Left forelimb (tissue), 1 donor: Measurements from ENCODE around the gene ARHGAP22.

Experiments
- DNase-seq: peaks from one replicate; pipeline ENCODE4 v3.0.0-alpha.2; 2018; ENCODE audit warnings: low spot score

The ARHGAP22 gene

DNA sequence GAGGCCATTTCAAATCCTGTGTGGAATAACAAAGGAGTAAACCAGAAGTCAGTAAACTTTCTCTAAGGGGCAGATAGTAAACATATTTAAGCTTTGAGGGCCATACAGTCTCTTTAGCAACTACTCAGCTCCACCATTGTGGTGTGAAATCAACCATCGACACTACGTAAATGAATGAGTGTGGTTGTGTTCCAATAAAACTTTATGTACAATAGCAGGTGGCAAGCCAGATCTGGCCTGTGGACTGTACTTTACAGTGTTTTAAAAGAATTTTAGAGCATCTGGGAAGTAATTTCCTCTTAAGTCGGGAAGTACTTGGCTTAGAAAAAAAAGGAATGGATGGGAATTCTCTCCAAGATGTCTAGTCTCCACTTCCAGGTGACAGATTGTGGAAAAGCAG is 71.3 kb downstream of the ARHGAP22 start:
- DNase-seq: no peak

DNA sequence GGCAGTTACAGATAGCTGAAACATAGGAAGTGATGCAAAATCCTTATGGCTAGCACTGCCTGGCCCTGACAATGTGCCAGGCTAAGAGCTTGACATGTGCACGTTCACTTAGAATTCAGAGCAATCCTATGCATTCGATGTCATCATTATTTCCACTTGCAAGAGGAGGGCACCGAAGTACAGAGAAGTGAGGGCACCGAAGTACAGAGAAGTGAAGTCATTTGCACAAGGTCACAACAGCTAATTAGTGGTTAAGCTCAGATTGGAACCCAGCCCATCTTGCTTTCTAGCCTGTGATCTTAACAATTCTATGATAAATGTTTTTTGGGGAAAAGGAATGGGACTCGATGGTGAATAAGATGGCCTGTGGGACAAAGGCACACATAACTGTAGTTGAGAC is 73.4 kb downstream of the ARHGAP22 start:
- DNase-seq: no peak

DNA sequence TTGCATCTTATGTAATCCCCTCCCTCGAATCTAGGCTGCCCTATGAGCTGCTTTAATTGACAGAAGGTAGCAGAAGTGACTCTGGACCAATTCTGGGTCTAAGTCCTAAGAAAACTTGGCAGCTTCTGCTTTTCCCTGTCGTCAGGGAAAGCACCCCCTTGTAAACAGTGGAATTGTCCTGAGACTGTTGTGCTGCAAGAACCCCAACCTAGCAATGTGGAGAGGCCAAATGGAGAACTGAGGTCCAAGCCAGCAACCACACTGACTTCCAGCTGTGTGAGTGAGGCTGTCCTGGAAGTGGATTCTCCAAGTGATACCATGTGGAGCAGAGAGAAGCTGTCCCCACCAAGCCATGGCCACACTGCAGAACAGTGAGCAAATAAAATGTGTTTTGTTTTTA is 75.5 kb downstream of the ARHGAP22 start:
- peak; percentile 23 for DNase-seq

DNA sequence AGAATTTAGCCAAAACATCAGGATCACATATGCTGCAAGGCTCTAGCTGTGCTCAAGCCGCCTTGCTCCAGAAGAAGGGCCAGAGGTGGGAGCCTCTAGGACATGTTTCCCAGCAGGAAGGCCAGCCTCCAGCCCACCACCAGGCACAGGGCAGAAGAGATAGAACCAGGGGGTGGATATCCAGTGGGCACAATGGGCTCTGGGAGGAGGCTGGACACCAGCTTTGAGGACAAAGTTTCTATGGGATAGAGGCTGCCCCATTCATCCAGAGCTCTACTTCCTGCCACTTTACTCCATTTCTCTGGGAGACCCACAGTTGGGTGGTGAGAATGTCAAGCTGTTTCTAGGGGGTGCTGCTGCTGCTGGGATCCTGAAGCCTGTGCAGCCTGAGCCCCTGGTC is 77.1 kb downstream of the ARHGAP22 start:
- peak; percentile 52 for DNase-seq

DNA sequence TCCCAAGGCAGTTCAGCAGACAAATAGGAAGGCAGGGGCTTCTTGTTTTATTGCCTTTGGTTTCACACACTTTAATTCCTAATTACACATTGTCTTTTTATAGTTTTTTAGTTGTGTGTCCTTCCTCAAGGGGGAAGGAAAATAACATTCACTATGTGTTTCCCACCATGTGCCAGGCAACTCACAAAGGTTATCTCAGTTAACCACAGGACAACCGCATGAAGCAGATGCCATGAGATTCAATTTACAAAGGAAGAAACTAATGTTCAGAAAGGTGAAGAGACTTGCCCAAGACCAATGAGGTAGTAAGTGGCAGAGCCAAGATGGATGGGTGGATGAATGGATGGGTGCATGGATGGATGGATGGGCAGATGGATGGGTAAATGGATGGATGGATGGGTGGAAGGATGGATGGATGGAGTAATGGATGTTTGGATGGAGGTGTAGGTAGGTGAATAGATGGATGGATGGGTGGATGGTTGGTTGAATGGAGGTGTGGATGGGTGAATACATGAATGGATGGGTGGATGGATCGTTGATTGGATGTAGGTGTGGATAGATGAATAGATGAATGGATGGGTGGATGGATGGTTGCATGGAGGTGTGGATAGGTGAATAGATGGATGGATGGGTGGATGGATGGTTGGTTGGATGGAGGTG is 77.9 kb downstream of the ARHGAP22 start:
- DNase-seq: peak; percentile 15

DNA sequence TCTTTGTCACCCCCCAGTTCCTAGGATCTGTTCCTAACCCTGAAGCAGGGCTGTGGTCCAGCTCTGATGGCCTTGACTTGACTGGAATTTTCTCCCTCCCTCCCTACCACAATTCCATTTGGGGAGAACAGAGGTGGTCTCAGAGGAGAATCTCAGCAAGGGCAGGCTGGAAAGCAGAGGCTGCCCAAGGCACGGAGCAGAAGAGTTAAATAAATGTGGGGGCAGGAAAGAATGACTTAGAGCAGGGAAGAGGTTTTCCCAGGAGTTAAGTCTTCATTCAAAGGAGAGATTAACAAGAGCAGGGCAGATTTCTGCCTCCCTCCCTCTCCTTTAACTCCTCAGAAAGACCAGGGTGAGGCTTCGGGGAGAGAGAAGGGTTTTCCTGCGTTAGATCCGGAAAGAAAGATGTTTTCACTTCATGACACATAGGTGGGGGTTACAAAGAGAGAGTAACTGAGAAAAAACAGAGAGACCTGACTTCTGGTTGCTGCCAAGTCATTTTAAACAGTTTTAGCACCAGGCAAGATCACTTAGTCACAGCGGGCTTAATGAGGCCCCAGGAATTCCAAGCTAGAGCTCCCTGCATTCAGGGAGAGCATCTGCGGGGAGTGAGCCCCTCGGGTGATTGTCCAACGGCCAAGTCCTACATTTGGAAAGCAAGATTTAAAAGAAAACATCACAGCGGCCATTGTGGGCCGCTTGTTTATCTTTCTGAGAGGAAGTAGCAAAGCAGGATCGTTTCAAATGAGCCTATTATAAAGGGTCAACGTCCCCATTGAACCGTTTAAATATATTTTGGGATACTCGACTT is 78.7 kb downstream of the ARHGAP22 start:
- peak; percentile 66 for DNase-seq

DNA sequence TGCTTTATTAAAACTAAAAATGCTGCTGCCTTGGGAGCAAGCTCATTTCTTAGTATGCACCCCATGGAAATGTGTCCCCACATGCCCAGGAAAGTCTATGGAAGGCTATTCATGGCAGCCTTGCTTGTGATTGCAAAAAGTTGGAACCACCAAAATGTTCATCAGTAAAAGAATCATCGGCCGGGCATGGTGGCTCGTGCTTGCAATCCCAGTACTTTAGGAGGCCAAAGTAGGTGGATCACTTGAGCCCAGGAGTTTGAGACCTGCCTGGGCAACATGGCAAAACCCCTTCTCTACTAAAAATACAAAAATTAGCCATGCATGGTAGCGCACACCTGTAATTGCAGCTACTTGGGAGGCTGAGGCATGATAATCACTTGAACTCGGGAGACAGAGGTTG is 79.8 kb downstream of the ARHGAP22 start:
- DNase-seq: peak; percentile 14

DNA sequence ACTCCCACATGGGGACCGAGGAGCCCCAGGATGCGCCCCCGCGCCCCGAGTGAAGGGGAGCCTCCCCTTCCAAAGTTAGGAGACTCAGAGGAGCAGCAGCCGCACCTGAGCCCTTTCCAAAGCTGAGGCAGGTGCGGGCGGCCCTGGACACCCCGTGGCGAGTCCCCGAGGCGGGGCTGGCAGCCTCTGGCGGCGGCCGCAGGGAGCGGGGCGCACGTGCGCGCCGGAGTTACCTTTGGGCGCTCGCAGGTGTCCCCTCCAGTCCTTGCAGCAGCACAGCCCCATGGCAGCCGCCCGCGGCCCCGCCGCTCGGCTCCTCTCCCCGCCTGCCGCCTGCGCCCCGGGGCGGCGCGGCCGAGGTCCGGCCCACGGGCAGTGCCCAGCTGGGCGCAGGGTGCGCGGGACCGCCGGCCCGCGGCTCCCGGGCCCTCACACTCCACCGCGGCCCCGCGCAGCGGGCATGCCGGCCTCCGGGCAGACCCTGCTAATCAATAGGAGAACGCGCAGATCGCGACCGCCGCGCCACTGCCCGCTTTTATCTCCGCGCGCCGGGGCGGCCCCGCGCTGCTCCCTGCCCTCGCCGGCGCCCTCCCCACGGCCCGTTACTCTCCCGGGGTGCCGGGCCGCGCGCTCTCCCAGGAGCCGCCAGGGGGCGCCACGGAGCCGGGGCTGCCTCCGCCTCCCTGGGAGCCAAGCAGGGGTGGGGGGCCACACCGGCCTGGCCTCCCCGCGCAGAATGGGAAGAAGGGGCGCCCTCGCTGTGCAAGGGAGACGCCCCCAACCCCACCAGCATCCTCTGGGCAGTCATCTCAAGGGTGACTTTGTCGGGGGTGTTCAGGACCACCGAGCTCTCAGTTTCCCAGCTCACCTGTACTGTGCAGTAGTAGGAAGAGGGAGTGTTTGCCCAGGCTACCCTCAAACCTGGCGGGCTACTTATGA is 80.8 kb downstream of the ARHGAP22 start:
- no peak for DNase-seq

DNA sequence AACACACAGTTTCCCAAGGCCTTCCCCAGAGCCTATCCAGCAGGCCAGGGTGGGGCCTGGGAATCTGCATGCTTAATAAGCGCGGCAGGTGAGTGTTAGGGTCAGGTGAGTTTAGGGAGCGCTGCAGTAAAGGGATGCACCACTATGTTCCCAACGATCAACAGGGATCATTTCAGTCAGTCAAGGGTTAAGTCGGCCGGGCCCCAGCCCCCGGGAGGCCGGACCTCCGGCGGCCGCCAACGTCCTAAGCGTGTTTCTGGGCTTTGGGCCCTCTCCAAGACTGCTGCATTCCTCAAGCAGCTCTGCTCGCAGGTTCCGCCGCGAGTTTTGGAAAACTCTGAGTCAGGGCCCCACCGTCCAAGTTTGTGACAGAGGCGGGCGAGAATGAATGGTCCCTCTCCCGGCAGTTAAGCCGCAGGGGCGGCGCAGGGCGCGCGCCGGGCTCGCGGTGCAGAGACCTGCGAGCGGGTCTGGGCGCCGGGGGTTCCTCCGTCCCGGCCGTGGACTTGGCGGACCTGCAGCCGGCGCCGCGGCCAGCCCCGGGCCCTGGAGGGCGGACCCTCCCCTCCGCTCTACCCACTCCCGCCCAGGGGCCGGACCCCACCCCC is 81.6 kb downstream of the ARHGAP22 start:
- DNase-seq: peak; percentile 83

DNA sequence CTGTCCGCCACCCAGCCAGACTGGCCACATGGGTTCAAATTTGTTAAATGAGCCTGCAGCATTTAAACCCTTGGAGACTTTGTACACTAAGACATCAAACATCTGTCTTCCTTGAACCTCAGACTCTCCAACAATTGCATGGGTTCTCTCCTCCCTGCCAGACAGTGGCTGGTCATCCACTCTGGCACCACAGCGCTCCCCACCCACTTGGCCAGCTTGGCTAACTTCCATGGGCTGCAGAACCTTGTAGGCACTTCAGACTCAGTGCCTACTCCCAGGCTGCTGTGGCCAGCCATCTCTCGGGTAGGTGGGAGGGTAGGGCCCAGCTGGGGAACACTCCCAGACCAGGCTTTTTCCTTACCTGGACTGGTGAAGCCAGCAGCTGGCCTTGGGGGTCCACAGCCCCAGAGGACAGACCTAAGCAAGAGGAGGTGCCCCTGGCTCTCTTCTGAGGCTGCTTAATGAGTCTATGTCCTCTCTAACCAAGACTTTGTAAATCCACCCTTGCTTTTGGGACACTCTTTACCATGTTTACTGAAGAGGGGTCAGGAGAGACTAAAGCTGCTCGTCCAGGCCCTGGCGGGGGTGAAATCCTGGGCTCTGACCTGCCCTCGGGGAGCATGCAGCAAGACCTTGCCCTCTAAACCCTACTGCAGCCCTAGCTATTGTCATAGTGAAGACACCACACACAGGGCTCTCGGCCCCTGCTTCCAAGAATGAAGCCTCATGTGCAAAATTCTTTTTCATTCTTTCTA is 82.7 kb downstream of the ARHGAP22 start:
- peak; percentile 54 for DNase-seq

DNA sequence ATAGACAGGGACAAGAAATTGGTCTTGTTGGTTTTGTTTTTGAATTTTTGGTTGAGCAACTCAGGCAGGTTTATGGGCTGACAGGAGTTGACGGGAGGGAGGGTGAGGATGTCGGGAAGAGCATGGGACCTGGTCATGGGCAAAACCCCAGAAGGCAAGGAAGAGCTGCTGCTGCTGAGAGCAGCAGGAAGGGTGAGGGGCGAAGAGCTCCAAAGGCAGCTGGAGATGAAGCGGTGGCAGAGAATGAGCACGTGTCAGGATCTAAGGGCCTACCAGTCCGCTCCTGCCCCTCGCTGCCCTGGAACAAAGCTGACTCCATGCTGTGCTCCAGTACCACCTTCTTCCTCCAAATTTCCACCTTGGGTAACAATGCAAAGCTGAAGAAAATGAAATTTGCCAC is 84.3 kb downstream of the ARHGAP22 start:
- peak; percentile 26 for DNase-seq

DNA sequence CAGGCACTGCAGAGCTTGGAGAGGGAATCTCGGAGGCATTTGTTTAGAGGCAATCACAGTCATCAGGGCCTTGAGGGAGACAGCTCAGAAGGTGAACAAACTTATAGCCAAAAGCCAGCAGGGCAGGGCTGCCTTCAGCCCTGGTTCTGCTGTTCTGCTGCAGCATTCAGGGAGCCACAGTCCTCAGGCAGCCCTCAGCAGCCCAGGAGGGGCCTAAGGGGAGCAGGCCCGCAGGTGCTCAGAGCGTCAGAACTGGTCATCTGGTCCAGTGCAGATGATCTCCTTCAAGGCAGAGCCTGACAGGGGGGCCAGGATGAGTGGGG is 84.7 kb downstream of the ARHGAP22 start:
- peak; percentile 18 for DNase-seq

DNA sequence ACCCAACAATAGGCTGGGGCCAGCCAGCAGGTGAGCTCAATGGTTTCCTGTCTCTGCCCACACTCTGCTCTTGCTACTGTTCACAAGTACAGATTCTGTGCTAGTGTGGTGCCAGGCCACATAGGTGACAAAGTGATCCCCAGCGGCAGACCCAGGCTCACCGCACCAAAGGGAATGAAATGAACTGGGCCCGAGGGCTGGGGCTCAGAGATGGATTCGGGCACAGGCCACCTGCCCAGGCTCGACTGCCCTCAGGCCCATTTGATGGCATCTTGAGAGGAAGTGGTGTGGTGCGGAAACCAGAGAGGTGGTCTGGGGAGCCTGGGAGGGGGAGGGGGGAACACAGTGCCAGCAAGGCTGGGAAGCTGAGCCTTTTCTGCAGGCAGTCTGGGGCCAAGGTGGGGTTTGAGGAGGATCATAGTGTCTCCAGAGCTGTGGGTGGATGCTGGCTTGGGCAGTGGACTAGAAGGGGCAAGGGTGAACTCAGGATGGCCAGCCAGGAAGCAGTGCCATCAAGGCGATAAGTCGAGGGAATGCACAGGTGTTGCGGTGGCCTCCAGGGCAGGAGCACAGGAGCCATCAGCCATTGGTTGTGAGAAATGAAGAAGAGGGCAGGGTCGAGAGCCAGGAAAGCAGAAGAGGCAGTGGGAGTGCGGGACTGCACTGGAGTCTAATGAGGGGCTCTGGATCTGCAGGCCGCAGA is 85.2 kb downstream of the ARHGAP22 start:
- peak; percentile 59 for DNase-seq

DNA sequence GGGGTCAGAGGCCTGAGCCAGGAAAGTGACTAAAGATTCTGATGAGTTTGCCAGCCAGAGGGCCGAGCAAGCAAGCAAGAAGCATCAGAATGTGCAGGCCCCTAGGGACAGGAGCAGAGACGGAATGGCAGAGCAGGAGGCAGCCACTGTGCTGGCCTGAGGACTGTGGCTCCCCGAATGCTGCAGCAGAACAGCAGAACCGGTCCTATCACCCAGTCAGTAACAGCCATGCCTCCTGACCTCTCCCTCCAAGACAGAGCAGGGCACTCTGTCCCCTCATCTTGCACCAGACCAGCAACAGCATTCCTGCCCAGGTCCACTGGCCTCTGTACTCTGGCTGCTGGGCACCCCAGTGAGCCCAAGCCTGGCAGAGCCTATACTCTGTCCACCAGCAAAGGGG is 85.9 kb downstream of the ARHGAP22 start:
- DNase-seq: peak; percentile 55

DNA sequence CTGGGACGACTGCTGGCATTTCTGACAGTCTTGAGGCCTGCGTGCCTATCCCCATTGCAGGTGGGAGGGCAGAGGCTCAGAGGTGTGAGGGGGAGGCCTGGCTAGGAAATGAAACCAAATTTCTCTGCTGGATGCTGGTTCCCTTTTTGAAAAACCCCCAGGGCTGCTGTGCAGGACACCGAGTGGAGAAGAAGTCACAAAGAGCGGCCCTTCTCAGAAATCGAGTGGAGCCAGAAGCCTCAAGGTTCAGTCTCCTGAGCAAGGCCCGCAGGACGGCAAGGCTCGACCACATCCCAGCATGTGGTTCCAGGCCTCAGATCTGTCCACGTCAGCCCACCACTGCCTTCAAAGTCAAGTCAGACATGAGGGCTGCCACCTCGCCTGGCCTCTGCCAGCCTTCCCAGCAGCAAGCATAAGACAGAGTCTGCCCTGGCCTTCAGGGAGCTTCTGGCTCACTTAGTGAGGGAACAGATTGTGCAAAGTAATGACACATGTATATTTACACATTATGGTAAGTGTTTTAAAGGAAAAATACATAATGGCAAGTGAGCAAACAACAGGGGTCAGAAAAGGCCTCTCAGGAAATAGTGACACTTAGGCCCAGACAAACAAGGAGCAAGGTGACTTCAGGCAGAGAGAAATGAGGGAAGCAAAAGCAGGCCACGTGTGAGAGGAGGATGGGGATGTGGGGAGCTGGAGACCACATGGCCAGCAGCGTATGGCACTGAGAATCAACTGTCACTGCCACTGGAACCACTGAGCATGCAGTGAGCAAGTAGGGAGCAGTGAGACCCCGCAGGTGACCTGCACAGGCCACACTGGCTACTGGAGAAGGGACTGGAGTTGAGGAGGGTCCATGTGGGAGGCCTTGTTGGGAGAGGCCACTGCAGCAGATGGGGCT is 86.7 kb downstream of the ARHGAP22 start:
- peak; percentile 44 for DNase-seq

DNA sequence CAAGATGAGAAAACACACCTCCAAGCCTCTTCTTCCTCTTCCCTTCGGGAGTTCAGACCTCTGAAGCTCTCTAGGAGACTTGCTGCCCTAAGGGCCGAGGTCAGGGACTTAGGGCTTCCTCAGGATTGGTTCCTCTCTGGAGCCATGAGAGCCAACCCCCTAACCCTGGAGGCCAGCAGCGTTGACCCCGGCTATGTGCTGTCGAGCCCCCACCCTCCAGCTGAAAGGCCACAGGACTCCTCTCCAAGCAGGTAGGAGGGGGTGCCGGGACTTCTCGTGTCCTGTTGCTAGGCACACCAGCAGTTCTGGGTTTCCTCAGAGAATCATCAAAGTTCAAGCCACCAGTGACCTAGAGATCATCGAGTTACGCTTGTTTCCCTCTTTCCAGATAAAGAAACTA is 87.4 kb downstream of the ARHGAP22 start:
- DNase-seq: no peak

DNA sequence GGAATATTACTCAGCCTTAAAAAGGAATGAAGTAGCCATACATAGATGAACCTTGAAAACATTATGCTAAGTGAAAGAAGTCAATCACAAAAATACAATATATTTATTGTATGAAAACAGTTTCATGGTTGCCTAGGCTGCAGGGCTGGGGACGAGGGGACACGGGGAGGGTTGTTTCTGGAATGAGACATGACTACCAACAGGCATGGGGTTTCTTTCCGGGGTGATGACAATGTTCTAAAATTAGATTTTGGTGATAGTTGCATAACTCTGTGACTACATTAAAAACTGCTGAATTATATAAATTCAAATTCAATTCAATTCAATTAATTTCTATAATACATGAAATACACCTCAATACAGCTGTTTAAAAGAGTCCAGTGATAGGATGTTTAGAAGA is 88.0 kb downstream of the ARHGAP22 start:
- DNase-seq: no peak

DNA sequence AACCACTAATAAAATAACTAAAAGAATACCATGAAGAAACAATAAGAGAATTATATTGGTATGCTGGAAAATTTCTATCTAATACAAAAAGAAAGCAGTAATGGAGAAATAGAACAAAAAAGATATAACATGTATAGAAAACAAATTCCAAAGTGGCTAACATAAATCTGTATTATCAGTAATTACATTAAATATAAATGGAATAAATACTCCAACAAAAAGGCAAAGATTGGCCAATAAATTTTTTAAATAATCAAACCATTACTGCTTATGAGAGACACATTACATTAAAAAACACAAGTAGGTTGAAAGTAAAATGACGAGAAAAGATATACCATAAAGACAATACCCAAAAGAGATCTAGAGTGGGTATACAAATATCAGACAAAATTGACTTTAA is 90.0 kb downstream of the ARHGAP22 start:
- no peak for DNase-seq

DNA sequence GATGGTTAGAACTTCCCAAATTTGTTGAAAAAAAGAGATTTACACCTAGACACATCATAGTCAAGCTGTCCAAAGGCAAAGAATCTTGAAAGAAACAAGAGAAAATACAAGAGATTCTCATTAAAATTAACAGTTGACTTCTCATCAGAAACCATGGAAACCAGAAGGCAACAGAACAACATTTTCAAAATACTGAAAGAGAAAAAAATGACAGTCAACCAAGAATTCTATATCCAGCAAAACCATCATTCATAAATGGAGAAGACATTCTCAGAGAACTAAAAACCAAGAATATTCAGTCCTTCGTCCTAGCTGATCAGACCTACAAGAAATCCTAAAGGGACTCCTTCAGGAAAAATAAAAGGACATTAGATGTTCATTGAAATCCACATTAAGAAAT is 90.6 kb downstream of the ARHGAP22 start:
- no peak for DNase-seq

DNA sequence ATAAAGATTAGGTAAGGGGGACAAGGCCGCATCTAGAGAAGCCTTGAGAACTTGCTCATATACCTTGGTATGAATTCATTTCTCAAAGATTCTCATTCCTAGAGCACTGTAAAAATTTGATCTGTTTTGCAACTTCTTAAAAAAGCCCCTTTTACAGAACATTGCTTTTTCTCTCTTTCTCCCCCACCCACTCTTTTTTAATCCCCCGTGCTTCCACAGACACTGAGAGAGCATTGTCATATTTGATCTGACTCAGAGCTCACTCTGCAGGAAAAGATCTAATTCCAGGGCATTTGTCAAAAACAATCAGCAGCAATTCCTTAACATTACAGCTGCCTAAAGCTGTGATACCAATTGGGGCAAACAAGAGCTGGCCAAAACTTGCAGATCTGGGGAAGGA is 92.0 kb downstream of the ARHGAP22 start:
- DNase-seq: no peak
